H1 (cell line): Measurements from ENCODE around the gene RALGDS. TPM values are rescaled to one million over a fixed set of nuclear protein-coding genes. Genes with fewer than 3 reads are reported as not detected.

ENCODE experiments used
- CTCF ChIA-PET: fragments of 300-600 bp; sonication (Branson Sonifier 250); formaldehyde crosslinking; loops from one replicate; lab custom pipeline; 2021; ENCODE audit not compliant: partially characterized antibody; lab: Charles Lee
- POLR2A ChIA-PET: fragments of 300-600 bp; sonication (Branson Sonifier 250); formaldehyde crosslinking; loops from one replicate; lab custom pipeline; 2021; ENCODE audit warnings: inconsistent platforms; ENCODE audit not compliant: partially characterized antibody; lab: Charles Lee
- DNase-seq, 2 experiments: peaks; one replicate each; pipeline versions ENCODE4 v3.0.0 to v3.0.0-alpha.2; 2010 to 2022; ENCODE audit warnings: low spot score in 2 of 2, low read depth in 1 of 2, mixed read lengths in 1 of 2
- FAIRE-seq: peaks from 2 replicates; lab custom pipeline; 2011; peaks lifted over from hg19 to GRCh38; lab: Jason Lieb, UNC
- H2AFZ ChIP-seq: 2 replicates; pipeline ENCODE4 v1.8.1; 2012; ENCODE audit warnings: low read length, inconsistent platforms
- H2AK5ac ChIP-seq: 2 replicates; pipeline ENCODE4 v1.6.1; 2013; ENCODE audit warnings: low read depth, low read length
- H2BK120ac ChIP-seq: replicated peaks from 2 replicates; pipeline ENCODE3; 2013; ENCODE audit warnings: low read depth, low read length, inconsistent platforms
- H2BK12ac ChIP-seq: 2 replicates; pipeline ENCODE4 v1.6.1; 2013; ENCODE audit warnings: low read depth, low read length
- H2BK15ac ChIP-seq: 2 replicates; pipeline ENCODE4 v1.6.1; 2013; ENCODE audit warnings: low read length
- H2BK20ac ChIP-seq: 2 replicates; pipeline ENCODE4 v1.6.1; 2013; ENCODE audit warnings: low read length
- H2BK5ac ChIP-seq: 2 replicates; pipeline ENCODE4 v1.6.1; 2013; ENCODE audit warnings: low read depth, low read length
- H3K14ac ChIP-seq: 2 replicates; pipeline ENCODE4 v1.6.1; 2013; ENCODE audit warnings: inconsistent platforms; ENCODE audit not compliant: insufficient read length
- H3K18ac ChIP-seq: 2 replicates; pipeline ENCODE4 v1.6.1; 2013; ENCODE audit warnings: low read length; ENCODE audit errors: extremely low read depth
- H3K23ac ChIP-seq: 2 replicates; pipeline ENCODE4 v1.6.1; 2013; ENCODE audit warnings: inconsistent platforms; ENCODE audit not compliant: insufficient read length
- H3K23me2 ChIP-seq: 2 replicates; pipeline ENCODE4 v1.6.1; 2013; ENCODE audit warnings: low read depth, low read length
- H3K27ac ChIP-seq: 2 replicates; pipeline ENCODE4 v1.6.1; 2011; ENCODE audit warnings: low read depth, low read length, inconsistent platforms
- H3K27me3 ChIP-seq, 4 experiments: replicated peaks in 1 of 4; 1 replicate in 1 of 4; 2 replicates in 3 of 4; pipeline versions ENCODE4 v1.6.1 to v1.8.1; 2011 to 2013; ENCODE audit warnings: low read length in 3 of 4, mild to moderate bottlenecking in 3 of 4, inconsistent platforms in 2 of 4, mixed read lengths in 2 of 4, moderate library complexity in 1 of 4; ENCODE audit not compliant: control insufficient read depth in 3 of 4, insufficient read depth in 3 of 4; ENCODE audit errors: extremely low read depth in 1 of 4
- H3K36me3 ChIP-seq, 4 experiments: 2 replicates each; pipeline versions ENCODE4 v1.6.1 to v1.8.1; 2011 to 2013; ENCODE audit warnings: mild to moderate bottlenecking in 4 of 4, low read length in 3 of 4, moderate library complexity in 2 of 4, control low read depth in 1 of 4, inconsistent platforms in 1 of 4; ENCODE audit not compliant: insufficient read depth in 4 of 4, control insufficient read depth in 2 of 4
- H3K4ac ChIP-seq: replicated peaks from 2 replicates; pipeline ENCODE3; 2013; ENCODE audit warnings: low read length, low read depth, mixed read lengths, inconsistent platforms; ENCODE audit not compliant: insufficient read length
- H3K4me1 ChIP-seq, 4 experiments: replicated peaks in 1 of 4; 1 replicate in 1 of 4; 2 replicates in 3 of 4; pipeline versions ENCODE4 v1.6.1 to v1.8.1; 2011 to 2013; ENCODE audit warnings: low read length in 3 of 4, inconsistent platforms in 2 of 4, mixed read lengths in 1 of 4; ENCODE audit not compliant: insufficient read depth in 4 of 4, control insufficient read depth in 3 of 4
- H3K4me2 ChIP-seq, 2 experiments: 2 replicates each; pipeline versions ENCODE4 v1.6.1 to v1.8.1; 2011 to 2013; ENCODE audit warnings: low read depth in 2 of 2, low read length in 2 of 2, control low read depth in 1 of 2, inconsistent platforms in 1 of 2, mild to moderate bottlenecking in 1 of 2; ENCODE audit not compliant: insufficient read depth in 1 of 2
- H3K4me3 ChIP-seq, 4 experiments: fragments of 200-600, 300-600 bp in 1 of 4; sonication (generic), shearing (Covaris generic), sonication (Bioruptor Twin) in 1 of 4; 2 replicates each; pipeline versions ENCODE4 v1.5.1 to v1.8.1; 2011 to 2016; ENCODE audit warnings: low read length in 4 of 4, low read depth in 3 of 4, control low read depth in 2 of 4, inconsistent platforms in 2 of 4, mild to moderate bottlenecking in 2 of 4, mixed read lengths in 1 of 4, moderate library complexity in 1 of 4; ENCODE audit not compliant: insufficient read depth in 2 of 4; ENCODE audit errors: extremely low read depth in 1 of 4
- H3K56ac ChIP-seq: replicated peaks from 2 replicates; pipeline ENCODE3; 2013; ENCODE audit warnings: low read depth, mild to moderate bottlenecking, mixed read lengths, low read length, inconsistent platforms; ENCODE audit not compliant: insufficient read length
- H3K79me1 ChIP-seq: 2 replicates; pipeline ENCODE4 v1.6.1; 2013; ENCODE audit warnings: low read depth, low read length, control low read depth
- H3K79me2 ChIP-seq, 2 experiments: 2 replicates each; pipeline versions ENCODE4 v1.6.1 to v1.8.1; 2012 to 2013; ENCODE audit warnings: low read length in 2 of 2, mild to moderate bottlenecking in 2 of 2, inconsistent platforms in 1 of 2; ENCODE audit not compliant: insufficient read depth in 2 of 2, control insufficient read depth in 1 of 2
- H3K9ac ChIP-seq, 4 experiments: replicated peaks in 1 of 4; 1 replicate in 1 of 4; 2 replicates in 3 of 4; pipeline versions ENCODE4 v1.6.1 to v1.8.1; 2011 to 2013; ENCODE audit warnings: low read depth in 3 of 4, low read length in 3 of 4, control low read depth in 2 of 4, mild to moderate bottlenecking in 2 of 4, moderate library complexity in 2 of 4, inconsistent platforms in 1 of 4; ENCODE audit errors: extremely low read depth in 1 of 4
- H3K9me3 ChIP-seq, 2 experiments: 2 replicates each; pipeline versions ENCODE4 v1.6.1 to v1.8.1; 2012 to 2013; ENCODE audit warnings: mild to moderate bottlenecking in 2 of 2, moderate library complexity in 2 of 2, control low read depth in 1 of 2, inconsistent platforms in 1 of 2, low read depth in 1 of 2, low read length in 1 of 2, mixed read lengths in 1 of 2; ENCODE audit not compliant: insufficient read depth in 2 of 2
- H4K20me1 ChIP-seq, 2 experiments: replicated peaks in 1 of 2; 2 replicates each; pipeline versions ENCODE3 to v1.8.1; 2011 to 2013; ENCODE audit warnings: inconsistent platforms in 2 of 2, low read length in 2 of 2, mild to moderate bottlenecking in 1 of 2; ENCODE audit not compliant: insufficient read depth in 2 of 2, control insufficient read depth in 1 of 2
- H4K5ac ChIP-seq: 2 replicates; pipeline ENCODE4 v1.6.1; 2013; ENCODE audit warnings: low read length, low read depth, mixed read lengths, inconsistent platforms; ENCODE audit not compliant: insufficient read length
- H4K8ac ChIP-seq: 2 replicates; pipeline ENCODE4 v1.8.0; 2013; ENCODE audit warnings: mild to moderate bottlenecking, moderate library complexity, low read length, inconsistent platforms; ENCODE audit not compliant: insufficient read depth; ENCODE audit errors: extremely low read depth
- H4K91ac ChIP-seq: replicated peaks from 2 replicates; pipeline ENCODE3; 2013; ENCODE audit warnings: low read length, mixed read lengths, inconsistent platforms; ENCODE audit not compliant: insufficient read length
- BRCA1 ChIP-seq: IDR thresholded peaks from 2 replicates; pipeline ENCODE4 v1.6.1; 2012; ENCODE audit warnings: low read depth, low read length, improper control_type of control experiment
- KDM1A ChIP-seq: fragments of 200-600, 300-600 bp; sonication (generic); IDR thresholded peaks from 2 replicates; pipeline ENCODE4 v1.7.1; 2016; ENCODE audit warnings: mild to moderate bottlenecking, low read length, borderline replicate concordance
- MAFK ChIP-seq: IDR thresholded peaks from 2 replicates; pipeline ENCODE4 v1.6.1; 2012; ENCODE audit warnings: low read depth, mild to moderate bottlenecking, improper control_type of control experiment, low read length
- MAX ChIP-seq: IDR thresholded peaks from 2 replicates; pipeline ENCODE4 v1.6.1; 2012; ENCODE audit warnings: inconsistent platforms
- POLR2A ChIP-seq, 2 experiments: IDR thresholded peaks; 1 replicate in 1 of 2; 2 replicates in 1 of 2; pipeline ENCODE4 v1.6.1; 2011; ENCODE audit warnings: low read depth in 2 of 2, low read length in 2 of 2, mild to moderate bottlenecking in 2 of 2; ENCODE audit errors: control extremely low read depth in 1 of 2
- RAD21 ChIP-seq, 2 experiments: IDR thresholded peaks in 1 of 2; conservative IDR thresholded peaks in 1 of 2; 2 replicates each; pipeline ENCODE4 v1.6.1; 2011; ENCODE audit warnings: low read depth in 2 of 2, low read length in 2 of 2, improper control_type of control experiment in 1 of 2, inconsistent platforms in 1 of 2, mild to moderate bottlenecking in 1 of 2, moderate library complexity in 1 of 2
- RBBP5 ChIP-seq: IDR thresholded peaks from 2 replicates; pipeline ENCODE4 v1.7.1; 2012; ENCODE audit warnings: low read depth, mild to moderate bottlenecking, inconsistent platforms, low read length, moderate library complexity, borderline replicate concordance
- RFX5 ChIP-seq: IDR thresholded peaks from 2 replicates; pipeline ENCODE4 v1.6.1; 2011; ENCODE audit warnings: low read depth, low read length, improper control_type of control experiment, borderline replicate concordance
- SP4 ChIP-seq: IDR thresholded peaks from 2 replicates; pipeline ENCODE4 v1.6.1; 2012; ENCODE audit warnings: low read length, inconsistent platforms
- WGBS, 2 experiments: shearing (Covaris generic) in 1 of 2; methylation state at CpG; one replicate each; pipeline versions ENCODE4 v1.1.6 to v1.1.7; 2013 to 2015; ENCODE audit warnings: low lambda C conversion rate in 2 of 2, mixed read lengths in 2 of 2, inconsistent platforms in 1 of 2, low coverage in 1 of 2, missing lambda C conversion rate in 1 of 2; ENCODE audit not compliant: insufficient replicate concordance in 2 of 2, insufficient coverage in 1 of 2, insufficient read length in 1 of 2; ENCODE audit errors: extremely low coverage in 1 of 2, missing lambda C conversion rate in 1 of 2; 5-methylcytosine and 5-hydroxymethylcytosine counted together
- polyA plus RNA-seq, 7 experiments: library from polyadenylated mRNA; depleted of rRNA in 3 of 7; stranded (reverse) in 5 of 7; unstranded in 2 of 7; fragments of >200 nt in 5 of 7; fragments of 200-250 nt in 2 of 7; gene quantifications; 1 replicate in 5 of 7; 2 replicates in 1 of 7; 4 replicates in 1 of 7; pipeline versions ENCODE4 v1.2.1 to v1.2.3, GENCODE V29; 2011 to 2013; ENCODE audit warnings: missing spikeins in 2 of 7, mixed read lengths in 2 of 7
- total RNA-seq: library from RNA; stranded (reverse); fragmentation: NEBNext Ultra II Directional; extraction: Animal tissue kit (Norgen Biotek cat#: 25700); gene quantifications from 2 replicates; pipeline ENCODE4 v1.2.1, GENCODE V29; 2021
- TF ChIP-seq, protein P1 (sequence below): IDR thresholded peaks from 2 replicates; pipeline ENCODE4 v1.6.1; 2012; ENCODE audit warnings: low read length, inconsistent platforms

Gene RALGDS
- total and polyA plus RNA-seq, 2 of the 8 experiments (the other 6 are each of a cell fraction or from before 2014, with no cell fraction given): 14.5 to 25.5 TPM

- Histone ChIP-seq H3K23me2 (no peaks in the 10 kb centered on the region), H3K4me3 (no peak overlapping the region), H3K4me2 (0 out of 4 replicates have a peak overlapping the region, but pooled peaks of 1 of the 2 experiments have one; percentile 4), H3K9me3 (no peaks in the 10 kb centered on the region), H2BK120ac (no peak overlapping the region), H3K14ac (no peak overlapping the region), H4K91ac (no peak overlapping the region), H3K18ac (no peak overlapping the region), H3K23ac (no peak overlapping the region), H3K4me1 (peaks cover 0 to 13% (median 10%) of the 10 kb centered on the region in 4 experiments; a peak in 5 of 7 replicates), H4K20me1 (peaks cover 17 to 33% of the 10 kb centered on the region in 2 experiments), H3K27me3 (no peaks in the 10 kb centered on the region; a peak in 1 of 7 replicates), H3K36me3 (no peaks in the 10 kb centered on the region), H3K9ac (peak overlapping the region in 1 of 4 experiments; percentile 39; a peak in 2 of 7 replicates), H4K8ac (no peak overlapping the region), H2AFZ (no peak overlapping the region), H2AK5ac (no peak overlapping the region; the same call in 1 of the 2 replicates), H2BK5ac (no peak overlapping the region), H3K4ac (no peak overlapping the region), H2BK12ac (no peak overlapping the region), H2BK20ac (no peak overlapping the region), H4K5ac (no peak overlapping the region), H3K79me1 (peaks cover 6% of the 10 kb centered on the region), H3K79me2 (no peaks in the 10 kb centered on the region; a peak in 1 of 4 replicates), H3K56ac (no peak overlapping the region), H3K27ac (peak overlapping the region; percentile 28; the same call in 1 of the 2 replicates), H2BK15ac (no peak overlapping the region)
- CTCF ChIA-PET: interaction anchor here (1.0 to 6.2 kb wide), 8 partner anchors 9 to 86 kb away, joined by 3 to 67 read pairs (median 9); partner anchors contain the start of gene RALGDS
- DNase-seq (no peak), FAIRE-seq (no peak)
- 81% methylated on average over 11 of the region's 11 CpGs; no CpG with 5 or more reads in 1 of the 2 experiments for WGBS, 2 experiments
- POLR2A ChIA-PET: interaction anchor here (1.1 to 2.0 kb wide), 3 partner anchors 10 to 13 kb away, joined by 4 to 12 read pairs (median 6); no protein-coding TSS in a partner anchor
- TF ChIP-seq, protein P1, sequence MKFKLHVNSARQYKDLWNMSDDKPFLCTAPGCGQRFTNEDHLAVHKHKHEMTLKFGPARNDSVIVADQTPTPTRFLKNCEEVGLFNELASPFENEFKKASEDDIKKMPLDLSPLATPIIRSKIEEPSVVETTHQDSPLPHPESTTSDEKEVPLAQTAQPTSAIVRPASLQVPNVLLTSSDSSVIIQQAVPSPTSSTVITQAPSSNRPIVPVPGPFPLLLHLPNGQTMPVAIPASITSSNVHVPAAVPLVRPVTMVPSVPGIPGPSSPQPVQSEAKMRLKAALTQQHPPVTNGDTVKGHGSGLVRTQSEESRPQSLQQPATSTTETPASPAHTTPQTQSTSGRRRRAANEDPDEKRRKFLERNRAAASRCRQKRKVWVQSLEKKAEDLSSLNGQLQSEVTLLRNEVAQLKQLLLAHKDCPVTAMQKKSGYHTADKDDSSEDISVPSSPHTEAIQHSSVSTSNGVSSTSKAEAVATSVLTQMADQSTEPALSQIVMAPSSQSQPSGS: no peak
- TF ChIP-seq MAFK (no peak), MAX (no peak), RAD21 (IDR thresholded peaks at IDR 0.05 in 1 of 2, conservative IDR thresholded peaks at IDR 0.05 in 1 of 2; ENCODE audit: low read depth in 2 of 2, low read length in 2 of 2) (no peak), POLR2A (IDR thresholded peaks at IDR 0.05; ENCODE audit: control extremely low read depth in 1 of 2, low read depth in 2 of 2, low read length in 2 of 2) (no peak), BRCA1 (no peak), RBBP5 (no peak), KDM1A (no peak), SP4 (no peak), RFX5 (no peak)
These were observed 13.5 kb upstream of the RALGDS start for GRCh38 chr9:133134388-133135145.
